Tibial artery (tissue), 4 donors: Measurements from ENCODE around the gene PPIC.

ENCODE experiments used
- DNase-seq, 2 donors: peaks; one replicate each; pipeline ENCODE4 v3.0.0-alpha.2; 2019
- H3K27ac ChIP-seq, 2 donors: fragments of 200-600 bp; sonication (generic) in 1 of 2; 1 replicate in 1 of 2; 2 replicates in 1 of 2; pipeline ENCODE4 v1.5.1; 2018 to 2019; ENCODE audit warnings: mild to moderate bottlenecking in 1 of 2
- H3K27me3 ChIP-seq, 2 donors: fragments of 200-600 bp; sonication (generic) in 1 of 2; one replicate each; pipeline versions ENCODE4 v1.5.1 to v1.6.0; 2016 to 2019
- H3K36me3 ChIP-seq, 3 donors: fragments of 200-600 bp; sonication (generic) in 2 of 3; one replicate each; pipeline ENCODE4 v1.5.1; 2016 to 2019; ENCODE audit warnings: mild to moderate bottlenecking in 2 of 3
- H3K4me1 ChIP-seq, 4 donors: fragments of 200-600 bp; sonication (generic) in 2 of 4; 1 replicate in 3 of 4; 2 replicates in 1 of 4; pipeline ENCODE4 v1.5.1; 2016 to 2019
- H3K4me3 ChIP-seq, 2 donors: fragments of 200-600 bp; sonication (generic) in 1 of 2; 1 replicate in 1 of 2; 2 replicates in 1 of 2; pipeline ENCODE4 v1.5.1; 2018 to 2019; ENCODE audit warnings: mild to moderate bottlenecking in 2 of 2
- H3K9me3 ChIP-seq, 3 donors: fragments of 200-600 bp; sonication (generic) in 1 of 3; one replicate each; pipeline ENCODE4 v1.5.1; 2016 to 2019
- CTCF ChIP-seq, 2 experiments: fragments of 200-600 bp in 1 of 2; fragments of 450-650 bp in 1 of 2; IDR thresholded peaks; one replicate each; pipeline ENCODE4 v1.5.1; 2017 to 2019; ENCODE audit warnings: antibody characterized with exemption in 2 of 2, mild to moderate bottlenecking in 1 of 2, moderate library complexity in 1 of 2
- intact Hi-C: fragments of 100-400 bp; cut with DNase I; formaldehyde crosslinking; loops from one replicate; pipeline ENCODE4 v1.15.0; 2023; ENCODE audit warnings: low total_unique reads

PPIC gene

GRCh38 chr5:123075521-123076163, 39.1 kb upstream of the PPIC start:
- no peak for TF ChIP-seq CTCF (IDR thresholded peaks at IDR 0.05)
- Histone ChIP-seq H3K4me3 (no peak overlapping the region), H3K27ac (no peak overlapping the region), H3K36me3 (no peaks in the 10 kb centered on the region), H3K27me3 (no peaks in the 10 kb centered on the region), H3K9me3 (no peaks in the 10 kb centered on the region), H3K4me1 (no peaks in the 10 kb centered on the region)
- intact Hi-C loops, result no loop called here
- DNase-seq, result no peak

GRCh38 chr5:123068368-123068938, 31.9 kb upstream of the PPIC start:
- no peak for TF ChIP-seq CTCF (IDR thresholded peaks at IDR 0.05)
- Histone ChIP-seq H3K27ac (no peak overlapping the region), H3K4me3 (no peak overlapping the region), H3K9me3 (no peaks in the 10 kb centered on the region), H3K27me3 (no peaks in the 10 kb centered on the region), H3K4me1 (no peaks in the 10 kb centered on the region), H3K36me3 (no peaks in the 10 kb centered on the region)
- DNase-seq, result no peak
- intact Hi-C loops, result no loop called here

GRCh38 chr5:123066016-123066415, 29.5 kb upstream of the PPIC start:
- Histone ChIP-seq H3K4me3 (no peak overlapping the region), H3K27me3 (no peaks in the 10 kb centered on the region), H3K4me1 (no peaks in the 10 kb centered on the region), H3K27ac (no peak overlapping the region), H3K9me3 (peaks cover 0 to 14% (median 12%) of the 10 kb centered on the region in 3 donors), H3K36me3 (no peaks in the 10 kb centered on the region)
- no peak for DNase-seq
- TF ChIP-seq CTCF (IDR thresholded peaks at IDR 0.05), result no peak
- intact Hi-C loops, result no loop called here

- Histone ChIP-seq H3K36me3 (peaks cover 0 to 13% (median 0%) of the 10 kb centered on the region in 3 donors), H3K4me1 (no peaks in the 10 kb centered on the region), H3K9me3 (peaks cover 0 to 29% (median 12%) of the 10 kb centered on the region in 3 donors), H3K27me3 (no peaks in the 10 kb centered on the region), H3K4me3 (no peak overlapping the region), H3K27ac (no peak overlapping the region)
- no peak for TF ChIP-seq CTCF (IDR thresholded peaks at IDR 0.05)
- no peak for DNase-seq
- intact Hi-C loops, result no loop called here
Observed at GRCh38 chr5:123059455-123059854, 22.9 kb upstream of the PPIC start.

- no peak for DNase-seq
- peaks cover 0 to 4% (median 2%) of the 10 kb centered on the region in 3 donors for H3K9me3 ChIP-seq
- TF ChIP-seq CTCF (IDR thresholded peaks at IDR 0.05), result no peak
- H3K4me1 ChIP-seq, result no peaks in the 10 kb centered on the region
- H3K27ac ChIP-seq, result no peak overlapping the region
- H3K4me3 ChIP-seq, result no peak overlapping the region
- H3K27me3 ChIP-seq, result no peaks in the 10 kb centered on the region
- peaks cover 0 to 11% (median 0%) of the 10 kb centered on the region in 3 donors for H3K36me3 ChIP-seq
- intact Hi-C loops, result no loop called here
Observed at GRCh38 chr5:123051206-123051605, 14.7 kb upstream of the PPIC start.
